H9 (cell line): ENCODE measurements around the gene GSG1L2. TPM values are rescaled to one million over a fixed set of nuclear protein-coding genes. Genes with fewer than 3 reads are reported as not detected.

Source experiments
- DNase-seq: peaks from one replicate; pipeline ENCODE4 v3.0.0-alpha.2; 2017
- H2AFZ ChIP-seq: one replicate; pipeline ENCODE4 v1.6.1; 2013; ENCODE audit warnings: mild to moderate bottlenecking, low read length, control low read depth, moderate library complexity
- H2AK5ac ChIP-seq: 2 replicates; pipeline ENCODE4 v1.6.1; 2013; ENCODE audit warnings: low read length, control low read depth, mixed read lengths; ENCODE audit not compliant: insufficient read length
- H2BK120ac ChIP-seq: one replicate; pipeline ENCODE4 v1.6.1; 2013; ENCODE audit warnings: low read depth, mild to moderate bottlenecking, low read length, control low read depth, inconsistent platforms; ENCODE audit not compliant: poor library complexity, severe bottlenecking
- H2BK12ac ChIP-seq: 2 replicates; pipeline ENCODE4 v1.6.1; 2013; ENCODE audit warnings: low read length, control low read depth, mixed read lengths, low read depth; ENCODE audit not compliant: insufficient read length
- H2BK15ac ChIP-seq: 2 replicates; pipeline ENCODE4 v1.6.1; 2013; ENCODE audit warnings: low read depth, low read length, control low read depth
- H2BK20ac ChIP-seq: one replicate; pipeline ENCODE4 v1.6.1; 2013; ENCODE audit warnings: low read depth, mild to moderate bottlenecking, low read length, control low read depth, inconsistent platforms; ENCODE audit not compliant: poor library complexity, severe bottlenecking
- H2BK5ac ChIP-seq: 2 replicates; pipeline ENCODE4 v1.6.1; 2013; ENCODE audit warnings: low read length, control low read depth, mixed read lengths; ENCODE audit not compliant: insufficient read length
- H3K14ac ChIP-seq: 2 replicates; pipeline ENCODE4 v1.6.1; 2013; ENCODE audit warnings: low read length, control low read depth; ENCODE audit not compliant: insufficient read depth
- H3K18ac ChIP-seq: 2 replicates; pipeline ENCODE4 v1.6.1; 2013; ENCODE audit warnings: low read depth, mild to moderate bottlenecking, mixed read lengths, low read length, control low read depth; ENCODE audit not compliant: insufficient read length
- H3K23ac ChIP-seq: 2 replicates; pipeline ENCODE4 v1.6.1; 2013; ENCODE audit warnings: low read length, control low read depth, mixed read lengths, low read depth; ENCODE audit not compliant: insufficient read length
- H3K23me2 ChIP-seq: 2 replicates; pipeline ENCODE4 v1.6.1; 2013; ENCODE audit warnings: low read depth, mild to moderate bottlenecking, mixed read lengths, low read length, control low read depth; ENCODE audit not compliant: insufficient read length, poor library complexity, severe bottlenecking
- H3K27ac ChIP-seq: 2 replicates; pipeline ENCODE4 v1.5.1; 2013; ENCODE audit warnings: low read length, control low read depth, mixed read lengths, low read depth; ENCODE audit not compliant: insufficient read length
- H3K27me3 ChIP-seq: 2 replicates; pipeline ENCODE4 v1.6.1; 2013; ENCODE audit warnings: low read length, control low read depth, inconsistent platforms; ENCODE audit not compliant: insufficient read depth
- H3K4ac ChIP-seq: 2 replicates; pipeline ENCODE4 v1.6.1; 2013; ENCODE audit warnings: low read depth, mild to moderate bottlenecking, control low read depth, inconsistent platforms, low read length, moderate library complexity
- H3K4me1 ChIP-seq: 2 replicates; pipeline ENCODE4 v1.6.1; 2013; ENCODE audit warnings: low read length, control low read depth, inconsistent platforms; ENCODE audit not compliant: insufficient read depth
- H3K4me2 ChIP-seq: 2 replicates; pipeline ENCODE4 v1.6.1; 2013; ENCODE audit warnings: low read length, control low read depth, mixed read lengths; ENCODE audit not compliant: insufficient read length, insufficient read depth
- H3K56ac ChIP-seq: 2 replicates; pipeline ENCODE4 v1.6.1; 2013; ENCODE audit warnings: low read depth, mild to moderate bottlenecking, mixed read lengths, low read length, control low read depth; ENCODE audit not compliant: insufficient read length
- H3K79me1 ChIP-seq: 2 replicates; pipeline ENCODE4 v1.6.1; 2013; ENCODE audit warnings: low read depth, mild to moderate bottlenecking, moderate library complexity, low read length, control low read depth, inconsistent platforms; ENCODE audit not compliant: insufficient read depth, poor library complexity, severe bottlenecking
- H3K79me2 ChIP-seq: 2 replicates; pipeline ENCODE4 v1.6.1; 2013; ENCODE audit warnings: low read length, control low read depth, inconsistent platforms; ENCODE audit not compliant: insufficient read depth
- H3K9ac ChIP-seq: 2 replicates; pipeline ENCODE4 v1.6.1; 2013; ENCODE audit warnings: low read length, control low read depth, mixed read lengths; ENCODE audit not compliant: insufficient read length; ENCODE audit errors: extremely low read depth
- H3K9me3 ChIP-seq: one replicate; pipeline ENCODE4 v1.6.1; 2013; ENCODE audit warnings: low read depth, low read length, inconsistent platforms; ENCODE audit not compliant: control insufficient read depth
- H3T11ph ChIP-seq: one replicate; pipeline ENCODE4 v1.6.1; 2013; ENCODE audit warnings: mild to moderate bottlenecking, low read length, control low read depth, inconsistent platforms
- H4K20me1 ChIP-seq: one replicate; pipeline ENCODE4 v1.6.1; 2013; ENCODE audit not compliant: control insufficient read depth, insufficient read length, insufficient read depth
- H4K5ac ChIP-seq: 2 replicates; pipeline ENCODE4 v1.6.1; 2013; ENCODE audit warnings: low read depth, mild to moderate bottlenecking, mixed read lengths, low read length, control low read depth; ENCODE audit not compliant: insufficient read length
- H4K8ac ChIP-seq: replicated peaks from 2 replicates; pipeline ENCODE4 v1.6.1; 2013; ENCODE audit warnings: low read length, control low read depth, mixed read lengths, low read depth; ENCODE audit not compliant: insufficient read length
- H4K91ac ChIP-seq: 2 replicates; pipeline ENCODE4 v1.6.1; 2013; ENCODE audit warnings: low read depth, mild to moderate bottlenecking, moderate library complexity, mixed read lengths, low read length, control low read depth; ENCODE audit not compliant: insufficient read length
- H3K27ac Mint-ChIP-seq, 3 experiments: 2 replicates in 2 of 3; 3 replicates in 1 of 3; pipeline ENCODE4 v1.8.0; 2020 to 2021; ENCODE audit warnings: mixed read lengths in 3 of 3, mild to moderate bottlenecking in 1 of 3, moderate library complexity in 1 of 3
- H3K27me3 Mint-ChIP-seq: 2 replicates; pipeline ENCODE4 v1.8.0; 2021; ENCODE audit warnings: low read depth, mild to moderate bottlenecking, moderate library complexity, mixed read lengths
- H3K36me3 Mint-ChIP-seq, 3 experiments: 2 replicates in 2 of 3; 3 replicates in 1 of 3; pipeline ENCODE4 v1.8.0; 2020 to 2021; ENCODE audit warnings: low read depth in 3 of 3, mixed read lengths in 3 of 3; ENCODE audit not compliant: insufficient read depth in 1 of 3
- H3K4me1 Mint-ChIP-seq, 2 experiments: 2 replicates each; pipeline ENCODE4 v1.8.0; 2020; ENCODE audit warnings: mixed read lengths in 2 of 2
- H3K4me3 Mint-ChIP-seq, 2 experiments: 2 replicates in 1 of 2; 3 replicates in 1 of 2; pipeline ENCODE4 v1.8.0; 2020 to 2021; ENCODE audit warnings: mild to moderate bottlenecking in 2 of 2, mixed read lengths in 2 of 2, moderate library complexity in 1 of 2
- H3K9me3 Mint-ChIP-seq, 2 experiments: 2 replicates in 1 of 2; 3 replicates in 1 of 2; pipeline ENCODE4 v1.8.0; 2020; ENCODE audit warnings: mild to moderate bottlenecking in 2 of 2, mixed read lengths in 2 of 2, moderate library complexity in 1 of 2
- CTCF ChIP-seq: fragments of 200-600 bp; sonication (generic); conservative IDR thresholded peaks from 3 replicates; pipeline ENCODE4 v1.8.0; 2021; ENCODE audit warnings: antibody characterized with exemption, mild to moderate bottlenecking
- WGBS: extraction: QIAGEN DNeasy Blood & Tissue Kit; methylation state at CpG from one replicate; pipeline ENCODE4 v1.1.7; 2013; ENCODE audit warnings: missing lambda C conversion rate, low lambda C conversion rate, mixed read lengths; ENCODE audit not compliant: insufficient read length; ENCODE audit errors: extremely low coverage; 5-methylcytosine and 5-hydroxymethylcytosine counted together
- total RNA-seq: library from RNA; stranded (reverse); gene quantifications from 2 replicates; pipeline ENCODE4 v1.2.1, GENCODE V29; 2021

The GSG1L2 gene
- total RNA-seq, 1 experiment from 2014 or later = not detected

GRCh38 chr17:9865586-9865985, 43.7 kb upstream of the GSG1L2 start:
- Mint-ChIP-seq H3K27ac (no peak overlapping the region), H3K36me3 (no peaks in the 10 kb centered on the region; a peak in 1 of 7 replicates), H3K9me3 (peaks cover 3 to 9% of the 10 kb centered on the region in 2 experiments; a peak in 2 of 5 replicates), H3K27me3 (peaks cover 15% of the 10 kb centered on the region), H3K4me1 (no peaks in the 10 kb centered on the region), H3K4me3 (no peak overlapping the region)
- TF ChIP-seq CTCF = no peak
- no peaks in the 10 kb centered on the region for H3K9me3 ChIP-seq
- no peak overlapping the region for H3K4me2 ChIP-seq
- H4K20me1 ChIP-seq = no peaks in the 10 kb centered on the region
- H2BK120ac ChIP-seq = no peak overlapping the region
- no peak overlapping the region for H3K14ac ChIP-seq
- H3K23ac ChIP-seq = no peak overlapping the region
- H3K56ac ChIP-seq = no peak overlapping the region
- H4K91ac ChIP-seq = no peak overlapping the region
- H2BK5ac ChIP-seq = no peak overlapping the region
- peak; percentile 0 for DNase-seq
- no peak overlapping the region for H2AK5ac ChIP-seq
- no peaks in the 10 kb centered on the region for H3K27me3 ChIP-seq
- no peaks in the 10 kb centered on the region for H3K4me1 ChIP-seq
- H3T11ph ChIP-seq = no peak overlapping the region
- H2BK20ac ChIP-seq = no peak overlapping the region
- H3K18ac ChIP-seq = no peak overlapping the region
- H3K9ac ChIP-seq = no peak overlapping the region
- no peak overlapping the region for H4K8ac ChIP-seq
- no peak overlapping the region for H2BK15ac ChIP-seq
- H3K23me2 ChIP-seq = no peaks in the 10 kb centered on the region
- no peak overlapping the region for H2BK12ac ChIP-seq
- H3K79me1 ChIP-seq = no peaks in the 10 kb centered on the region
- H3K79me2 ChIP-seq = no peaks in the 10 kb centered on the region
- no peak overlapping the region for H4K5ac ChIP-seq
- no CpG with 5 or more reads among the region's 1 CpG for WGBS
- no peak overlapping the region for H3K4ac ChIP-seq
- H2AFZ ChIP-seq = no peak overlapping the region
- H3K27ac ChIP-seq = no peak overlapping the region
